Measurements from ENCODE around the gene PRKCD.
"Not testable (repeated sequence)": the region's sequence is repeated elsewhere in the genome, so short reads cannot be mapped to it uniquely, and the experiment has no call there.

Gene PRKCD

DNA sequence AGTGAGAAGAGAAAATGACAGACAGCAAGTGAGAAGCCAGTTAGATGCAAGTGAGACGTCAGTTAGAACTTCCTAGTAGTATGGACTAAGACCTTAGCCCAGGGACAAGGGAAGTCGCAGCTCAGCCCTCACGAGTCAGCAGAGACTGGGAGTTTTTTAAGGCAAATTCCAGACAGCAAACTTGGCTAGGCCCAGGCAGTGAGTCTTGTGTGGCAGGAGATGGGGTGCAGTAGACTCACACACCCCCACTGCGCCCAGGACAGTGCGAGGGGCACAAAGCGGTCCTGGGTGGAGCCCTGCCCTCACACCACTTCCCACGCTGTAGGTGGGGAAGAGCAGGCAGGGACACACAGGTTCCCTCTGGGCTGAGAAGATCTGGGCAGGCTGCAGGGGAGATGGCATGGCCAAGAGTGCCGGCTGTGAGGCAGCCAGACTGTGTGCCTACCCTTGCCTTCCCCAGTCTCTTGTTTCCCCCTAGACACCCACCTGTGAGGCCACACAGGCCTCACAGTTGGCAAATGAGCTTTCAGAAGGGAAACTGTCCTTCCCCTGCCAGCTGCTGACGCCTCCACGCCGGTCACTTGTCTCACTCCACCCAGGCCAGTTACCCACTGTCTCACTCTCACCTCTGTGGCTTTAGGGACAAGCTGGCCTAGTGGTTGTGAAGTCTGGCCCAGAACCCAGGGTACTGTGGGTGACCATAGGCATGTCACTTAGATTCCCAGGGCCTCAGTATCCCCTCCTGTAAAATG is 13.7 kb upstream of the PRKCD start:
- TF ChIP-seq CTCF (IDR thresholded peaks at IDR 0.05; ENCODE audit: insufficient read depth, low read length, missing control alignments): no peak
- ChIA-PET CTCF (interaction anchor here (0.9 to 10.4 kb wide), 3 partner anchors 13 to 49 kb away, joined by 3 to 130 read pairs (median 20); partner anchors contain the start of gene RFT1), POLR2A (no interaction called here)
- DNase-seq (ENCODE audit: low read depth, low spot score): no peak
- H3K4me3 ChIP-seq (ENCODE audit: low read depth, low read length): no peak overlapping the region

GRCh38 chr3:53147903-53148400 is 13.1 kb upstream of the PRKCD start:
- POLR2A ChIA-PET: no interaction called here
- no peak for DNase-seq (ENCODE audit: low read depth, low spot score)
- H3K4me3 ChIP-seq (ENCODE audit: low read depth, low read length): no peak overlapping the region
- no peak for TF ChIP-seq CTCF (IDR thresholded peaks at IDR 0.05; ENCODE audit: insufficient read depth, low read length, missing control alignments)
- CTCF ChIA-PET: interaction anchor here (0.9 to 10.4 kb wide), 3 partner anchors 13 to 48 kb away, joined by 3 to 130 read pairs (median 20); partner anchors contain the start of gene RFT1

DNA sequence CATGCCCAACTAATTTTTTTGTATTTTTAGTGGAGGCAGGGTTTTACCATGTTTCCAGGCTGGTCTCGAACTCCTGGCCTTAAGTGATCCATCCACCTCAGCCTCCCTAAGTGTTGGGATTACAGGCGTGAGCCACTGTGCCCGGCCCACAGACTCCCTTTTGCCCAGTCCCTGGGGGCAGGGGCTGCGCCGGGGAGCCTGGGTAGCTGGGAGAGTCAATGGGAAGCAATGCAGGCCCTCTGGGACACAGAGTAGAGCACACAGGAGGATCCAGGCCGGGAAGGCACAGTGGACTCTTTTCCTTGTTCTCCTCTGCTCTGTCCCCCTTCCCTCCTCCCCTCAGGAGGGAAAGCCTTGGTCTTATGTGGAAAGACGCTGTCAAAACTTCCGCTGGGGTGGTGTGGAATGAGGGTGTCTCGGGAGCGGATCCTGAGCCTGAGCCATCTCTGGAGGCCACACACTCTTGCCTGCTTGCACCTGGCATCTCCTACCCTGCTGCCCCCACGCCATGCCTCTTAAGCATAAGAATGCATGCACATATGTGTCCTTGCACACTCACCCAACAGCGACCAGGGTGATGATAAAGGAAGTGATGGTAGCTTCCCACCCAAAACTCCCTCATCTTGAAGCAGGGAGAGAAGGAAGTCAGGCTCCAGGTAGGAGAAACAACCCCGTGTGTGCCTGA is 11.9 kb upstream of the PRKCD start:
- ChIA-PET POLR2A (no interaction called here), CTCF (interaction anchor here (3.1 to 10.4 kb wide), 3 partner anchors 11 to 47 kb away, joined by 14 to 130 read pairs (median 20); partner anchors contain the start of genes PRKCD and RFT1)
- no peak overlapping the region for H3K4me3 ChIP-seq (ENCODE audit: low read depth, low read length)
- DNase-seq (ENCODE audit: low read depth, low spot score): no peak
- TF ChIP-seq CTCF (IDR thresholded peaks at IDR 0.05; ENCODE audit: insufficient read depth, low read length, missing control alignments): no peak

- no peak overlapping the region for H3K4me3 ChIP-seq (ENCODE audit: low read depth, low read length)
- DNase-seq (ENCODE audit: low read depth, low spot score): no peak
- POLR2A ChIA-PET: no interaction called here
- CTCF ChIA-PET: interaction anchor here (3.1 to 10.4 kb wide), 3 partner anchors 11 to 46 kb away, joined by 14 to 130 read pairs (median 20); partner anchors contain the start of genes PRKCD and RFT1
- no peak for TF ChIP-seq CTCF (IDR thresholded peaks at IDR 0.05; ENCODE audit: insufficient read depth, low read length, missing control alignments)
Measured at GRCh38 chr3:53149699-53150098, 11.3 kb upstream of the PRKCD start.

DNA sequence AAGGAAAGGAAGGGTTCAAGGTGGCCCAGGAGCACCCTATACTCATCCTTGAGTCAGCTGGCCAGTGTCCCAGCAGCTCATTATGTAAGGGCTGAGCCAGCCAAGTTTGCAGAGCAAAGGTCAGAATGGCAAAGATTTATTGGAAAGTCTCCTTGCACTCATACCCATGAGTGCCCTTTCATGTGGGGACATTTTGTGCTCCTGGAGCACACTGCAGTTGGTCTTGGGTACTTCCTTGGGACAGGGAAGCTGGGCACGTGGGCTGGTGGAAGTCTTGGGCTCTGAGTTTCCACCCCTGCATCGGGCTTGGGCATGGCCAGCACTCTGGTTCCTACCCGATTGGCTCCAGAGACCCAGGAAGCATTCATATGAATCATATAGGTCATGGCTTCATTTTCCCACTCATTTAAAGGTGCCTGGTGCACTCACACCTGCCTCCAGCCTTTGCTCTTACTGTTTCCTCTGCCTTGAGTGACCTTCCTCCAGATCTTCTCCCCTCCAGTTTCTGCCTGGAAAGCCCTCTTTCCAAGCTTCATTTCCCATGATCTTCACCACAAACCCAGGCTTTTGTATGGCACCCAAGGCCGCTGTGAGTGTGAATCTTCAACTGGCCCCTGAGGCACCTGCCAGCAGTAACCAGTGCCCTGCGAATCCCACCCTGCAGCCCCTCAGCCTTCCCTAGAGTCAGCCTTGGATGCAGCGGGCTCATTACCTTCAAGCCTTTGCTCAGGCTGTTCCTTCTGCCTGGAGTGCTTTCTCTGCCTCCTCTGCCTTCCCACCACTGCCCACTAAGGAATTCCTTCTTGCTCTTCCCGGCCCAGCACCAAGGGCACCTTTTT is 10.5 kb upstream of the PRKCD start:
- POLR2A ChIA-PET: no interaction called here
- DNase-seq (ENCODE audit: low read depth, low spot score): no peak
- H3K4me3 ChIP-seq (ENCODE audit: low read depth, low read length): no peak overlapping the region
- TF ChIP-seq CTCF (IDR thresholded peaks at IDR 0.05; ENCODE audit: insufficient read depth, low read length, missing control alignments): no peak
- CTCF ChIA-PET: interaction anchor here (3.1 to 10.4 kb wide), 3 partner anchors 10 to 45 kb away, joined by 14 to 130 read pairs (median 20); partner anchors contain the start of genes PRKCD and RFT1

GRCh38 chr3:53151086-53151438 is 9.9 kb upstream of the PRKCD start:
- H3K4me3 ChIP-seq (ENCODE audit: low read depth, low read length); DNase-seq (ENCODE audit: low read depth, low spot score); POLR2A ChIA-PET: not testable (repeated sequence)
- CTCF ChIA-PET: interaction anchor here (1.0 to 4.2 kb wide), 3 partner anchors 9 to 45 kb away, joined by 5 to 20 read pairs (median 14); partner anchors contain the start of gene PRKCD
